UCSD-AML1 (cell line): ENCODE results near the gene RDH11.
"Not testable (repeated sequence)": the region's sequence is repeated elsewhere in the genome, so short reads cannot be mapped to it uniquely, and the experiment has no call there.

Source experiments
- DNase-seq: peaks from one replicate; lab custom pipeline; 2025; ENCODE audit not compliant: unreplicated experiment; lab: John Stamatoyannopoulos, UW

Gene RDH11

DNA sequence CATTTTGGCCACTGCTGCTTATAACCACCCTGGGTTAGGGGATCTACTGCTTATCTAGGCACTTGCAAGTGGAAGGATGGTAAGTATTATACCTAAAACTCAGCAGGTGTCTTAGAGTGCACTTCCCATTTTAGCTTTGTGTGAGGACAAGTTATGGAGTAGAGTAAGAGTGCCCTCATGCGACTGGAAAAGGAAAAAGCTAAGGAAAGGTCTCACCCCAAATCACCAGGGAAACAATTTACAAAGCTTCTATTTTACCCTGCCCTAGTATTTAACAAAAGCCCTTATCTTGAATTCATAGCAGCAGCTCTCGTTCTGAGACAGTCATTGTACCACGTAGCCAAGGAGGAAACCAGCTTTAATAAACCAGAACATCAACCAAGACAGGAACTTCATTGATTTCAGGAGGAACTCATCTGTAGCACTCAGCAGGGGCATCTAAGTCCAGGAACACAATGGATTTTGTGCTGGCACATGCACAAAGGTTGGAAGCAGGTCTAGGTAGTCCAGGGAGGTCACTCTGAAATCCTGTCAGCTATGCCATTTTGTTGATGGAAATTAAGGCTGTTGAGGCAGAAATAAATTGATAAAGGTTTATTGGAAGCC, 9.0 kb upstream of the RDH11 start:
- no peak for DNase-seq

DNA sequence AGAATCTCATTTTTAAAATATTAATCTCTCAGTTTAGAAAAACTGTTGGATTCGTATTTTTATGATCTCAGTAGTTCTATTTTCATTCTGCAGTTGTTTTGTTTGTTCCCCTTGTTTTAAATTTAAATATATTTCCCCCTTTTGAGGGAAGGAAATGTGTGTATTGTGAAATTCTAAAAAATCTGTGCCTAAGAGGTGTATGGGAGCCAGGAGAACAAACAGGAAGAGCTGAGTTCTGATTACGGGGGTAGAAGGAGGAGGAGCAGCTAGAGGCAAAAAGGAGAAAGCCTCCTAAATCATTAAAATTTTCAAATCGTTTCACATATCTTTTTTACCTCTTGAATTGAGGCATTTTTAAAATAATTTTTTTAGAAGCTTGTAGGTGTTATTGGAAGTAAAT, 8.4 kb upstream of the RDH11 start:
- no peak for DNase-seq

DNA sequence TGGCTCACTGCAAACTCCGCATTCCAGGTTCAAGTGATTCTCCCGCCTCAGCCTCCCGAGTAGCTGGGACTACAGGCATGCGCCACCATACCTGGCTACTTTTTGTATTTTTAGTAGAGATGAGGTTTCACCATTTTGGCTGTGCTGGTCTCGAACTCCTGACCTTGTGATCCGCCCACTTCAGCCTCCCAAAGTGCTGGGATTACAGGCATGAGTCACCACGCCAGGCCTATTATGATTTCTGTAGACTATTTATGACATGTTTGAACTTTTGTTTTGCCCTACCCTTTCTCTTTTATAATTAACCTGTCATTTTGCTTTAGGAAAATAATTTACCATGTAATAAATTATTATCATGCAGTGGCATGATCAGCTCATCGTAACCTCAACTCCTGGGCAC, 5.9 kb upstream of the RDH11 start, which contains the start of gene RDH12:
RDH12 (plus strand) TSS at position 395 of the 400 bp plus-strand sequence. CDS start 20,757 bp downstream, outside the sequence.
- DNase-seq: not testable (repeated sequence)

DNA sequence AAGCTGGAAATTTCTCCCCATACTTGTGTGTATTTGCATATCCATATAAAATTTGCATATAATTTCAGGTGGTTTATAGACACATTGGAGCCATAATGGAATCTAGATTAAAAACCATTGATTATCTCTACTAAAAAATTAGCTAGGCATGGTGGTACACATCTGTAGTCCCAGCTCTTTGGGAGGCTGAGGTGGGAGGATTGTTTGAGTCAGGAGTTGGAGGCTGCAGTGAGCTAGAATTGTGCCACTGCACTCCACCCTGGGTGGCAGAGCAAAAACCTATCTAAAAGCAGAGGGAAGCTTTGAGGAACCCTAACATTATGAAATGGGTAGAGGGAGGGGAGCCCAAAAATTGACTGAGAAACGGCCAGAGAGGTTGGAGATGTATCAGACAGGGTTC, 2.6 kb upstream of the RDH11 start:
- DNase-seq: no peak

DNA sequence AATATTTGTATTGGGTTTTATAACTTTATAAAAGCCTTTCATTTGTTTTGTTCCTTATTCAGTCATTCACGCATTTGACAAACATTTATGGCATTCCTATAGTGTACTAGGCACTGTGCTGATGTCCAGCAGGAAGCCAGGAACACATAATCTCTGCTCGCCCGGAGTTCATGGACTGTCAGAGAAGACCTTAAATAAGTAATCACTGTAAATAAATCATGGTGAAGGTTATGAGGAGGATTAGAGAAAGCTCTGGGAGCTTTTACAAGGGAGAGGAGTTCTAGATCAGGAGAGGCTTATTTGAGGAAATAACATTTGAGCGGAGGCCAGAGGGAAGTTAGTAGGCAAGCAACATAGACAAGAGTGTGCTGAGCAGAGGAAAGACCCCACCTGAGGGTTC, 1.4 kb upstream of the RDH11 start:
- DNase-seq: no peak

DNA sequence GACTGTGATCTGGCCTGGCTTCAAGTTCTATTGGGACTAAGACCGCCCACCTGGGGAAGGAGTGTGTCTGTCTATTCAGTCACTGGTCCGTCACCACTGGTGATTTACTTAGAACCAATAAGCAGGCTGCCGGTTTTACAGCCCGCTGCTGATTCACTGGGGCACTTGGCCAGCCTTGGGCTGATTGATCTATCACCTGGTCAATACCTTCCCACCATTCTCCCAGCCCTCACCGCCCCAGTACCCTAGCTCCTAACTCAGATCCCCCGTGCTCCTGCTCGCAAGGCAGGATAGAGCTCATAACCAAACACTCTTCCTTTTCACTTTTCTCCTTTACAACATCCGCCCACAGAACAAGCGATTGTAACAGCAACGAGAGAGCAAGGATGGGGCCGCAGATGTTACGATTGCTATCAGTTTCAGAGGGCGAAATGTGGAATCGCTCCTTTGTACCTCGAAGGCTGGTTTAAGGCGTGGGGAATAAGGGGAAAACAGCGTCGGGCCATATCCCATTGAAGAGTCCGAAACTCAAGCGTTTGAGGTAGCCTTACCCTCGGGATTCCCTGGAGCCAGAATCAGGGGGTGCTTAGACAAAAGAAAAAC, 672 bp downstream of the RDH11 start:
- DNase-seq: peak; percentile 66

DNA sequence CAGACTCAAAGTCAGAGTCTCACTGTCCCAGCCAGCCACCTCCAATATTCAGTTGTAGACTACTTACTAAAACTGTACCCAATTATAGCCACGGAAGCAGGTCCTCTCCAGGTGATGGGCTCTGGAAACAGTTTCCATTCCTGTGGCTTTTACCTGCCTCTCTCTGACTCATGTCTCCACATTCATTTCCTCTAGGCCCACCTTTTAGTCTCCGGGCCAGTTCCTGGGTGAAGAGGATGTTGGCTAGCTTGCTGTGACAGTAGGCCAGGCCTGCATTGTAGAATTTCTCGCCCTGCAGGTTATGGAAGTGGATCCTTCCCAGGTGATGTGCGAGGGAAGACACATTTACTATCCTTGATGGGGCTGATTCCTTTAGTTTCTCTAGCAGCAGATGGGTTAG, 5.6 kb downstream of the RDH11 start:
- DNase-seq: no peak

DNA sequence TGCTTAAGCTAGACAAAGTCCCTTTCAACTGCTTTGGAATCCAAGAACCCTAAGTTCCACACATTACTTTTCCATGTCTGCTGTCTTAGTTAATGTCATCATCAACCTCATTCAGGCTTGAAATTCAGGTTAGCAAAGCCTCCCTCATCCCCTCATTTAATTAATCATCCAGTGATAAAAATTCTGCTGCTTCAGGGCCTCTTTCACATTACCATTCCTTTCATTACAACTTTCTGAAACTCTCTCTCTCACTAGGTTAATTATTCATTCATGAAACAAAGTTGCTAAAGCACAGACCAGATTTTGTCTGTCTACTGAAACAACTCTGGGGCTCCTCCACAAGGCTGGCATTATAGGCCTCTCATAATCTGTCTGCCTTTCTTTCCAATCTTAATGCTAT, 11.7 kb downstream of the RDH11 start:
- no peak for DNase-seq

DNA sequence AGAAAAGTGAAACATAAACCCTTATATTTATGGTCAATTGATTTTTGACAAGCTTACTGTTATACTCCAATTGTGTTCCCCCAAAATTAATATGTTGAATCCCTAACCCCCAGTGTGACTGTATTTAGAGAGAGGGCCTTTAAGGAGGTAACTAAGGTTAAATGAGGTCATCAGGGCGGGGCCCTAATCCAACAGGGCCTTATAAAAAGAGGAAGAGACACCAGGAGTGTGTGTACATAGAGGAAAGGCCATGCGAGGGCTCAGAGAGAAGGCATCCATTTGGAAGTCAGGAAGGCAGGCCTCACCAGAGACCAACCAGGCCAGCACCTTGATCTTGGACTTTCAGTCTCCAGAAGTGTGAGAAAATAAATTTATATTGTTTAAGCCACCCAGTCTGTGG, 14.6 kb downstream of the RDH11 start:
- peak; percentile 17 for DNase-seq

DNA sequence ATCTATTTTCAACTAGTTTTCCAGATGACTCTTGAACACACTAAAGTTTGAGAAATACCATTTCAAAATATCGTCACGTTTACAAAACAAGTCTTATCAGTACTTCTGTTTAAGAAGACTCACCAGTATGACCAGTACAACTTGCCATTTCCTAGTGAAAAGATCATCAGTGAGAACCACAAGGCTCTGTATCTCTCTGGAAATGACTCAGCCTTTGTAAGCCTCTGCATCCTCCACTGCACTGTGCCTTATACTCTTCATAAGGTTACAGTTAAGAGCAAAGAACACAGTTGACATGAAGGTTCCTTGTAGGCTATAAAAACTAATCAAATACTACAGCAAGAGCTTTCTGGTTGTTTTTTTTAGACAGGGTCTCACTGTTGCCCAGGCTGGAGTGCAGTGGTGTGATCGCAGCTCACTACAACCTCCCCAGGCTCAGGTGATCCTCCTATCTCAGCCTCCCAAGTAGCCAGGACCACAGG, 15.4 kb downstream of the RDH11 start:
- no peak for DNase-seq

DNA sequence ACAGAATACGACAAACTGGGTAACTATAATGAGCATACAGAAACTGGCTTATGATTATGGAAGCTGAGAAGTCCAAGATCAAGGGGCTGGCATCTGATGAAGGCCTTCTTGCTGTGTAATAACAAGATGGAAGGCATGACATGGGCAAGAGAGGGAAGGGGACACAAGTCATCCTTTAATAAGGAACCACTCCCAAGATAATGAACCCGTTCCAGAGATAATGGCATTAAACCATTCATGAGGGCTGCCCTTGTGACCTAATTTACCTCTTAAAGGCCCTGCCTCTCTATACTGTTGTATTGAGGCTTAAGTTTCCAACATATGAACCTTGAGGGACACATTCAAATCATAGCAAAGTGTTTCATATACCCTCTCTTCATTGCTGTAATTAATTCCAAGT, 16.6 kb downstream of the RDH11 start:
- DNase-seq: no peak

DNA sequence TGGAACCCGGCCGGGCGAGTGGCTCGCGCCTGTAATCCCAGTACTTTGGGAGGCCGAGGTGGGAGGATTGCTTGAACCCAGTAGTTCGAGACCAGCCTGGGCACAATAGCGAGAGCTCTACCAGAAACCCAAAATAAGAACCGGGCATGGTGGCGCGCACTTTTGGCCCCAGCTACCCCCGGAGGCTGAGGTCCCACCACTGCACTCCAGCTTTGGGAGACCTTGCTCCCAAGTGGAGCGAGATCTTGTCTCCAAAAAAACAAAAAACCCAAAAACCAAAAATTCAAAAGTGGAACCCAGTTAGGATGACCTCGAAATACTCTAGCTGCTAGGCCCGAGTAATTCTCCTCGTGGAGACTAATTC, 20.4 kb downstream of the RDH11 start:
- no peak for DNase-seq

DNA sequence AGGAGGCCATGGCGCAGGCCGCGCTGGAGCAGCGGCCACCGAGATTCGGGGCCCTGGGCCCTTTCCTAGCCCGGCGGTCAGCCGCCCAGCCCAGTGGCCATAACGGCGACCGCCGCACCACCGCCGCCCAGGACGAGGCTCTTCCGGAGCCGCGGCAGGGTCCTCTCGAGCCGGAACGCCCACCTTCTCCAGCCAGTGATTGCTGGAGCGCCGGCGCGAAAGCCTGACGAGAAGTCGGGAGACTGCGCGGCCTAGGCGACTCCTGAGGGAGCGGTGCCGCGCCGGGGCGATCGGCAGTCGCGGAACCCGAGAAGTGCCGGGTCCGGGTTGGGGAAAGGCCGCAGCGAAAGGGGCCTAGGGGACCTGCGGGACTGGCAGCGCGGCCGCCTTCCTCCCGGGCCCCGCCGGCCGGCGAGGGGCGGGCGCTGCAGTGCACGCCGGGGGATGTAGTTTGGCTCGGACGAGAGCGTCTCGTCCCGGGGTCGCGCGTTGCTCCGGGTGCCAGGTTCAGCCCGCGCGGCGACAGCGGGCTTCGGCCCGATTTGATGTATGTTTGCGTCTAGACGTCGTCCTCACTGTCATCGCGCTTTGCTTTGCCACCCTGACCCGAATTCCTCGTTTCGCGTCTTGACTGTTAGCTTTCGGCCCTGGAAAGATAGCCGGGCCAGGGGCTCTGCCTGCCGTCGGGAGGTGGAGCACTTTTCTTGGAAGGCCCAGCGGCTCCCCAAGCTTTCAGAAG, 20.9 kb downstream of the RDH11 start, which contains the start of gene VTI1B:
VTI1B (minus strand) TSS at position 153 of the 739 bp plus-strand sequence; CDS start at position 10, 143 bp downstream.
- DNase-seq: peak; percentile 87

DNA sequence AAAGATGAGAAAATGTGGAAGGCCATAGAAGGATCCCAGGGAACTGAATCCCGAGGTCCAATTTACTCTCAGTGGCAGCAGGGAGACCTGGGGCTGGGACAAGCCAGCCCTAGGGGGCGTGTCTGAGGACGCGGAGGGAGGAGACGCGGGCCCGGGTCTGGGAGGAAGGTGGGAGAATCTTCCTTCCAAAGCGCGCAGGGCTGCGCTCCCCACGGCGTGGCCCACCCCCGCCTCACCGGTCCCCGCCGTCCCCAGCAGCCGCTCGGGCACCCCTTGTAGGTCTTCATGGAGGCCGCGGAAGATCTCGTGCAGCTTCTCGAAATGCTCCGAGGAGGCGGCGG, 21.5 kb downstream of the RDH11 start:
- DNase-seq: peak; percentile 70

DNA sequence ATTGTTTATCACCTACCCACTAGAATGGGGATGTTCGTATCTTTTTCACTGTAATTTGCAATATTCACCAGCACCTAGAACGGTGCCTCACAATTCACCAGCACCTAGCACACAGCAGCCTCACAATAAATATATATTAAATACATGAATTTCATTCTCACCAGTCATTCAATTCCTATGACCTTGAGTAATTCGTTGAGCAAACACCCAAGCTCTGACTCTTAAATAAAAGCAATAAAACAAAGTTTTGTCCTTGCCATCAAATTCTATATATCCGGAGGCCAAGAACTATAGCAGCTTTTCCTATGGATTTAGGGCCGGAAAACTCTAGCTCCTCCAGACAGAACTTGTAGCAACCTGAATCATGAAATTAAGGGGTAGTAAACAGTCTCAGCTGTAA, 22.1 kb downstream of the RDH11 start:
- no peak for DNase-seq

DNA sequence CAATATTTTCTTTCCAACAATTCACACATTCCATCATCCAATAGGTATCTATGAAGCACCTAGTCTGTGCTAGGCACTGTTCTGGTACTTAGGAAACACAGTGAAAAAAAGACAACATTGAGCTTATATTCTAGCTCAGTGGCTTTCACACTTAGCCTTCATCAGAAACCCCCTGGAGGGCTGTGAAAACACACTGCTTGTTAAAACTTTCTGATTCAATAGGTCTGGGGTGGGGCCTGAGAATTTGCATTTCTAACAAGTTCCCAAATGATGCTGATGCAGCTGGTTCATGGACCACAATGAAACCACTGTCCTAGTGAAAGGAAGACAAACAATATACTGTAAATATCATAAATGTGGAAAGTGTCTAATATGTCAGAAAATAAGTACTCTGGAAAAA, 27.0 kb downstream of the RDH11 start:
- no peak for DNase-seq

DNA sequence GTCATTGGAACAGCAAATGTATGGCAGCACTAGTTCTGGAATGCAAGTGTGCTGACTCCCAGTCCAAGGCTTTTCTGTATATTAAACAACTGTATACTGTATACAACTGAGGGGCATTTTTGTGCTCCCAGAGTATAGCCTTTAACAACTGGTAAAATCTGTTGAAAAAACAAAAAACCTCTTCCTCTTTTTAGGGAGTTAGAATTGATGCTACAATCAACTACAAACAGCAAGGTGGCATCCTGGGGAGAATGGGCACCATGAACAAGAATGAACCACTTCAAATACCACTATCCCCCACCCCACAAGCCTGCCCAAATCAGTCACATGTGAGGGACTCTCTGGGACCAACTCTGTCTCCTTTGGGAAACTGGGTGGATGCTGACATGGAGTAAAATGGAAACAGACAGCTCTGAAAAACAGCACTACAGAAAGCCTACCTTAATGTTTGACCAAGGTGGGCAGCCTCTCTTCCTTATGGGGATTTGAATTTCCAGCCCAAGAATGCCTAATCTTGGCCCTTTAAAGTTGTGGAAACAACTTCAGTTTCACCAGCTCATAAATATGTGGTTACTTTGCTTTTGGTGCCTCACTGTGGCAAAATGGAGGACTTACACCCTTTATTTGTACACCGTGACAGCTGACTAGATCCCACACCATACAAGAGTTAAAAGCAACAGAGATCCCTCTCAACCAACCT, 28.7 kb downstream of the RDH11 start:
- DNase-seq: no peak

DNA sequence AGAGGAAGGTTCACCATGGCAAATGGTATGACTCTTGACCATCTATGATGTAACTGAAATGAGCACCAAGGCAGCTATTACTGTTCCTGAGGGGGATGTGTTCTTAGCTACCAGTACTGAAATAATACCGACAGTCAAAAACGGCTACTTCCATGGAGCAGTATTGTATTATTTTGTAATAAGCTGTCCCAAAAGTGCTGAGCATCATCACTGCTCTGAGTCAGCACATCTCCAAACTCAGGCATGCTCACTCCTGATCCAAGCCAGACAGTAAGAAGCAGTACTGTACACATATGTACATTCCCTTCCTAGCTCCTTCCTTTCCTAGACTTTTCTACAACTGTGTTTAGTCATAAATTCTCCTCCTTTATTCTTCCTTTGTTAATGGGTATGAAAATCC, 29.7 kb downstream of the RDH11 start:
- no peak for DNase-seq

DNA sequence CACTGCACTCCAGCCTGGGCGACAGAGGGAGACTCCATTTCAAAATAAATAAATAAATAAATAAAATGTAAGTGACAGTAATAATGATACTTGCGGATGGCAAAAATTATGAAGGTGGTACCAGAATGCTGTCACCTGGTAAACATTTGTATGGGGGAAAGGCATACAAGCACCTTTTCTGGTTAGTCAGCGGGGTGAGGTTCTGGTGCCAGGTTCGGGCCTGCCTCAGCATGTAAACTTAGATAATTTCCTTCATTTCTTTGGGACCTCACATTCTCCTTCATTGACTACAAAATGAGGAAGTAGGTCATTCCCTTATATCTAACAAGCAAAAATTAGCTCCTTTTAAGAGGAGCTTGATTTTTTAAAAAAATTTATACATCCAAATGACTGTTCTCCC, 31.9 kb downstream of the RDH11 start:
- no peak for DNase-seq

DNA sequence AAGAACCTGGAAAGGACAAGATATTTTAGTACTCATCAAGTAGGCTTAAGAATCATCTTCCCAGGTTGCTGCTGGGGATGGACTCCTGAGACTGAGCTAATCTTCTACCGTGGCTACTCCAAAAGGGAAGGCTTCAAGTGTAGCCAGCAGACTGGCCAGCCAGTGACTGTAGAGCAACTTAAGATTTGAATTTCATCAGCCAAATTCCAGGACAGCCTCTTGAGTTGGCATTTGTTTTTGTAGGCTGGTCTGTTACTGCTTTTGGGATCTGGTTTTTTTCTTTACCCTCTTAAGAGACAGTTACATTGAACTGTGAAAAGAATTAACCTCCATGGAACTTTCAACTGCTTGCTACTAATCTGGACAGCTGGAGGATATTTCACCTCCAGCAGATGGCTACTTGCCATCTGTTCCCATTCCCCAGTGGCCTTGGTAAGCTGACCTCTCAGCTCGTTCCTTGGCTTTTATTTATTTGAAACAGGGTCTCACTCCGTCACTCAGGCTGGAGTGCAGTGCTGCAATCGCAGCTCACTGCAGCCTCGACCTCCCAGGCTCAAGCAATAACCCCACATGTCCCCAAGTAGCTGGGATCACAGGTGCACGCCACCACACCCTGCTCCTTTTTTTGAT, 41.8 kb downstream of the RDH11 start:
- DNase-seq: no peak

DNA sequence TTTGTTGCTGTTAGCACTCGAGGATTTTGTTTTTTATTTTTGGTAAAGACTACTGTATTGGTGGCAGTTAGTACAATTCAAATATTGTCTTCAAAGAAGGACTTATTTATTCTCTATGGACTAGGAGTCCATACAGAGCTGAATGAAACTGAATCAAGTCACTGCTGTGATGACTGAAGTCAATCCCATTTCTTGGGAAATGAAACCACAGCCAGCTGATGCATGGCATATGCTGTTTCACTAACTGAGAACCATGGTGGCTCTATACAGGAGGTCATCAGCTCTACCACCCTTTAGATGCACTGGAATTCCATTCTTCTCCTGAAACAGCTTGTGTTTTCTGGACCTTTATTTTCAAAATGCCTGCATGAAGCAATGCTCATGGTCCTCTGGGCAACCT, 43.4 kb downstream of the RDH11 start:
- no peak for DNase-seq
